HPDE6-E6E7 (cell line): ENCODE measurements around the gene BZW2.
A peak's percentile ranks its signal among the peaks of the same experiment; 100 is the strongest.
"Not testable (repeated sequence)": the region's sequence is repeated elsewhere in the genome, so short reads cannot be mapped to it uniquely, and the experiment has no call there.

Experiments
- DNase-seq: peaks from one replicate; pipeline ENCODE4 v3.0.0; 2011; ENCODE audit warnings: missing footprints; ENCODE audit errors: extremely low spot score

Gene BZW2

DNA sequence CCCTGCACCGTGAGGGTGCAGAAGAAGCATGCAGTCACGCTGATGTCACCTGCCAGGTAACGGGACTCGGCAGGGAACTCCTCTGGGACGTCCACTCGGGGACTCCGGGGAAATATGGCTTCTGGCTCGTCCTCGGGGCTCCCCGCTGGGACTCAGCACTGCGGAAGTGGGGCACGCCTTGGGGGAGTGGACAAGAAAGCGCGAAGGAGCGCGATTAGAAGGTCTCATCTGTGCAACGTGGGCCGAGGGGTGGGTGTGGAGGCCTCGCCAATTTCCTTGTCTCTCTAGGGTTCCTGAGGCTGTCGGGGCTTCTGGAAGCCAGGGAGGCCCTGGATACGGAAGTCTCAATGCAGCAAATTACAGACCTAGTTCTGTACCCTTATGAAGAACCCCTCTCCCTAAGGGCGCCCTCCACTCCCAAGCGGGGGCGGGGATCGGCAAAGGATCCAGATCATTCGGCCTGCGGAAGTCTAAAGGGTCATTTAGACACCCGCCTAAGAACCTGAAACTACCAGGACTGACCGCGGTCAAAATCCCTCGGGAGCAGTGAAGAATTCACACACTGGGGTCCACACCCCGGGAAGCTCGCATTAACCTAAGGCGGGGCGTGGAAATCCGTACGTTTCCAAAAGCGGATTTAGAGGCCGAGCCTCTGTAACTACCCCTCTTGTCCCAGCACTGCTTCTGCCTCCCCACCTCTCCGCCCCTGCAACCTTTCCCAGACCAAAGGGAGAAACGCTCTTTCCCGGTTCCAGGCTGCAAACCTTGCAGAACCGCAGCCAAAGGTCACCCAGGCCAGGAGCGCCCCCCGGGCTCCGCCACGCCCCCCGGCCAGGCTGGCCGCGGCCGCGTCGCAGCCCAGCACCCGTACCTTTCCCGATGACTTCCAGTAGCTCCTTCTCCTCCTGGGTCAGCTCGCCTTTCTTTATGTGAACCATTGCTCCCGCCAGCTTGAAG lies 1.1 kb upstream of the BZW2 start:
- no peak for DNase-seq

DNA sequence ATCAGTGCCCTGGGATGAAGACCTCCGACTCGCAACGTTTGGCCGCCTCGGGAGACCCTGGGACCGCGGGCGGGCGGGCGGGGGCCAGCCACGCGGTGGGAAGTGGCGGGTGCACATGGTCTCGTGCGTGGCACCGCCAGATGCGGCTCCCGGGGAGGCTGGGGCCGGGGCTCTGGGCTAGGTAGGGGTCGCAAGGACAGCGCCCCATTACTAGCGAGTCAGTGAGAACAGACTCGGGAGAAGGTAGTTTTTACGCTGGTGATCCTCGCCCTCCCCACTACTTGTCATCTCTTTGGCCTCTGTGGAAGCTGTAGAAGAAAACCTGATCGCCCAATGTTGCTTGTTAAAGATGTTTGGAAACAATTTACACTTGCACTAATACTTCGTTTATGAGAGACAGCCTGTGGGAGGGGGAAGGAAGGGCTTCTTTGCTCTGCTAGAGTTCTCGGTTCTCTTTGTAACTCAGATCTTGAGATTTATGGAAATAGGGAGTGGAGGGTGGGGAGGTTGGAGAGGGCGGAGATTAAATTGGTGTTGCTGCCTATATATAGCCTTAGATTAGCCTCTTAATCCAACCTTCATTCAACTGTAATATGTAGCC lies 591 bp downstream of the BZW2 start:
- no peak for DNase-seq

DNA sequence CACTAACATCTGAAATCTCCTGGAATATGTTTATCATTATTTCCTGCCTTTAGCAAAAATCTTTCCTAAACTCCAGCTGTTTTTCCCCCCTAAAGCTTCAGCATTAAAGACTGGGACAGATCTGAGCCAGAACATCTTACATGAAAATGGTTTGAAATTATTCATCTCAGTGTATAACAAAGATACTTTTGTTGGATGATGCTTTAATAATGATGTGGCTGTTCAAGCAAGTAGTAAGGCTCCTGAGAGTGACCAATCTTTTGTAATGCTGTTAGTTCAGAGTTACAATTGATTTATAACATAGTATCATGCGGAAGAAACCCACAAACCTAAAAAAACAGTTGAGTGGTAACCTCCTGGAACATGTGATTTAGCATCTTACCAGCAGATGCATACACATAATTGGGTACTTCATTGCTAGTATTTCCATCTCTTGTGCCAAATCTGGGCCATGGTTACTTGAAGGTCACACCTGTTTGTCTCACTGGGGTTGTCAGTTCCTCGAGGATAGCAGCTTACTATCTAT lies 1.5 kb downstream of the BZW2 start:
- no peak for DNase-seq

- DNase-seq = no peak
These were observed 2.6 kb downstream of the BZW2 start for GRCh38 chr7:16648551-16648950.

GRCh38 chr7:16649196-16649595 lies 3.2 kb downstream of the BZW2 start:
- DNase-seq = no peak

GRCh38 chr7:16650266-16650665 lies 4.3 kb downstream of the BZW2 start:
- no peak for DNase-seq

- no peak for DNase-seq
These were observed 5.6 kb downstream of the BZW2 start for GRCh38 chr7:16651396-16652239.

- no peak for DNase-seq
These were observed 6.2 kb downstream of the BZW2 start for GRCh38 chr7:16652240-16652583.

- DNase-seq = peak; percentile 25
These were observed 6.9 kb downstream of the BZW2 start for GRCh38 chr7:16652888-16653287.

GRCh38 chr7:16655394-16655793 lies 9.4 kb downstream of the BZW2 start:
- no peak for DNase-seq

- DNase-seq = no peak
These were observed 10.2 kb downstream of the BZW2 start for GRCh38 chr7:16656141-16656540.

DNA sequence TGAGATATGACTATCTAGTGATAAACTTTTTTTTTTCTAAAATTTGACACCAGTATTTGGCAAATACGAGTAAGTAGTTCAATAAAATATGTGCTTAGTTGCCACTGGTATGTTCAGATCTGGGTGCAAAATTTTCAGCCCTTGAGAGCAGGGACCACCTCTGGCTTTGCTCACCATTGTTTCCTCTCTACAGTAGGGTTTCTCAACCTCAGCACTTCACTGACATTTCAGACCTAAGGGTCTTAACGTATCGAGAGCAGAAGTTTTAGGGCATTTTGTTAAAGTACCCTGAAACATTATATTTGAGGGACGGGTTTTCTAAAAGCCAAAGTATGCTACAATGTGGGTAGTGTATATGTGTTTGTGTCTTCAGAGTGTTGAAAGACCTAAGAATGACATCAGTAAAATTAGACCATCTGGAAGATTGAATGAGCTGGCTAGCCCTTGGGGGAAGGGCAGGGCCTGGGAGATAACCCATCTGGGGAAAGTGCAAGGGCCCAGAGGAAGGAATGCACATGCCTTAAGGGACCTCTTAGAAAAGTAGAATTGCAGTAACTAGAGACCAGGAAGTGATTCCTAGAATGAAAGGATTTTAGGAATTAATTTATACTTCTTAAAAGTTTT lies 11.8 kb downstream of the BZW2 start:
- DNase-seq = no peak

- DNase-seq = not testable (repeated sequence)
These were observed 14.0 kb downstream of the BZW2 start for GRCh38 chr7:16659854-16660497.

DNA sequence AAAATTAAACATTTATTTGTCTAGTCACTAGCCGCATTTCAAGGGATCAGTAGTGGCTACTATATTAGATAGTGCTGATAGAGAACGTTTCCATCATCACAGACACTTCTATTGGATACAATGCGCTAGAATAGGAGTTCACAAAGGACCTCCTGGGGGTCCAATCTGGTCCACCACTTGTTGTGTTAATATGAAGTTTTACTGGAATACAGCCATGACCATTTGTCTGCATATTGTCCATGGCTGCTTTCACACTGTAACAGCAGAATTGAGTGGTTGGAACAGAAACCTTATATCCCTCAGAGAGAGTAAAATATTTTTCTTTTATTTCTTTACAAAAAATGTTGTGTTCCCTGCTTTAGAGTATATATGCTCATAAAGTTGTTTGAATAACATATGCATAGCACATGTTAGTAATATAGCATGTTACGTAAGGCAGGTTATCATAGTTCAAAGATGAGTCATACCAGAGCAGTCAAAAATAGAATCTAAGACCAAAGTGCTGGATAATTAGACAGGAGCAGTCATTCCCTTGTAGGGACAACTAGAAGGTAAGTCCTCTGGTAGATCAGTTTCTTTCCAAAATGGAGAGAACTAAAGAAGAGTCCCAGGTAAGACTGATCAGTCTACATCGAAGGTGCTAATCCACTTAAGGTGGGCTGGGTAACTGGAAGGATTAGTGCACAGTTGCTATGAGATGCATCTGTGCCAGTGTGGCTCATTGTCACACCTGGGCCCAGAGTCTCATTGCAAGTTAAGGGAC lies 14.9 kb downstream of the BZW2 start:
- DNase-seq = peak; percentile 14

- no peak for DNase-seq
These were observed 15.9 kb downstream of the BZW2 start for GRCh38 chr7:16661924-16662323.

DNA sequence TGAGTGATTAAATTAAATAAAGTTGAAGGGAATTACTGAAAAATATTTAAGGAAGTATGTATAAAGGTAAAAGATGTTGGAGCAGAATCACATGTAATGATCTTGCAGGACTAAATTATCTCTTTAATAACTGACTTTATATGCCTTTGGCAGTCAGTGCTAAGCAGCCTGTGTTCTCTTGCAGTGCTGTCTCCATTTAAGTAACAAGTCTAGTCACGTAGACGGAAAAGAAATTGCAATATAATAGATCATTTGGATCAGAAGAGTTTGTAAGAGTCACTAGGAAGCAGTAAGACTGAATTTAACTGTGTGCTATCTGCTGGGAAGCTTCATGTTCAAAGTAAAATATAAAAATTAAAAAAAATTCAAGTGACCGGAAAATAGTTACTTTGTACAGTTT lies 21.4 kb downstream of the BZW2 start:
- DNase-seq = no peak

GRCh38 chr7:16668049-16668858 lies 22.3 kb downstream of the BZW2 start:
- peak; percentile 90 for DNase-seq

GRCh38 chr7:16668978-16669377 lies 23.0 kb downstream of the BZW2 start:
- DNase-seq = no peak

DNA sequence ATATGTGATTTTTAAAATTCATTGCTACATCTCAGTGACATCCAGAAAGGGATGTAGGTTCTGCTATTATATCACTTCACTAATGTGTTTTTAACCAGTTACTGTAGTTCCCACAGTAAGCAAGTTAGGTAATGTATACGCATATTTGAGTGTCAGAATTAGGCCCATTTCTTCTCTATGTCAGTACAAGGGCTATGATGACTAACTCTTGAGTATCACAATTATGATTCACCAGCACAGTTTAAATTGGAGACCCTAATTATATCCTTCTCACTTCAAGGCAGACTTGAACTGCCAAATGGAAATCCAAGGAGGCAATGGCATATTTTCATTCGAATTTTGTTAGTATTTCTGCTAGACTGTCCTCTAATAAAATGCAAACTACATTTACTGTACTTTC lies 23.6 kb downstream of the BZW2 start:
- peak; percentile 19 for DNase-seq

DNA sequence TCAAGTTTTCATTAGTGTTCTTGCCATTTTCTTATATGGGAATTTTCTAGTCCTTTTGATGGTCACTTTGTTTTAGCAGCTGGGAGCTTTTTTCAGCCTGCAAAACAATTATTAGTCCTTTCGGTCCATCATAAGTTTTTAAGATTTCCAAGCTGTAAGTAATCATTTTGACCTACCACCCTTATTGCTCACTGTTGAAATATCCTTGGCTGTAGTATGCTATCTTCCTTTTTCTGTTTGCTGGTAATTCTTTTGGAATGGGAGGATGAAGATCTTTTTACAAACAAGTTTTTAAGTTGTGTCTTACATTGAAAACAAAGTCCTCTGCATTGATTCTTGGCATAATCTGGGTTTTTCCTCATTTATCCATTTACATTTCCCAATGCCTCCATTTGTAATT lies 24.0 kb downstream of the BZW2 start:
- no peak for DNase-seq
